ENCODE results near the gene LRRC75A. TPM values are rescaled to one million over a fixed set of nuclear protein-coding genes. Genes with fewer than 3 reads are reported as not detected.

Gene LRRC75A
- total and polyA plus RNA-seq, 11 donors = 0.37 to 2.5 (median 0.85) TPM

- no peak overlapping the region for H3K4me3 ChIP-seq
- H3K9me3 ChIP-seq = no peaks in the 10 kb centered on the region
- ATAC-seq (no peak), DNase-seq (no peak)
- 85 to 90% (median 90%) methylated on average over 11 of the region's 11 CpGs for WGBS, 4 donors
- peaks cover 0 to 49% (median 16%) of the 10 kb centered on the region in 9 donors for H3K36me3 ChIP-seq
- H3K4me1 ChIP-seq = peaks cover 0 to 19% (median 9%) of the 10 kb centered on the region in 12 donors
- intact Hi-C loops (cut with DNase I) = loop anchor here in 1 of 10 donors (10.0 kb wide), 1 partner anchor 64 kb away; the partner anchor contains the start of gene UBB
- H3K27me3 ChIP-seq = no peaks in the 10 kb centered on the region
- no peak overlapping the region for H3K27ac ChIP-seq
- TF ChIP-seq, protein P1, sequence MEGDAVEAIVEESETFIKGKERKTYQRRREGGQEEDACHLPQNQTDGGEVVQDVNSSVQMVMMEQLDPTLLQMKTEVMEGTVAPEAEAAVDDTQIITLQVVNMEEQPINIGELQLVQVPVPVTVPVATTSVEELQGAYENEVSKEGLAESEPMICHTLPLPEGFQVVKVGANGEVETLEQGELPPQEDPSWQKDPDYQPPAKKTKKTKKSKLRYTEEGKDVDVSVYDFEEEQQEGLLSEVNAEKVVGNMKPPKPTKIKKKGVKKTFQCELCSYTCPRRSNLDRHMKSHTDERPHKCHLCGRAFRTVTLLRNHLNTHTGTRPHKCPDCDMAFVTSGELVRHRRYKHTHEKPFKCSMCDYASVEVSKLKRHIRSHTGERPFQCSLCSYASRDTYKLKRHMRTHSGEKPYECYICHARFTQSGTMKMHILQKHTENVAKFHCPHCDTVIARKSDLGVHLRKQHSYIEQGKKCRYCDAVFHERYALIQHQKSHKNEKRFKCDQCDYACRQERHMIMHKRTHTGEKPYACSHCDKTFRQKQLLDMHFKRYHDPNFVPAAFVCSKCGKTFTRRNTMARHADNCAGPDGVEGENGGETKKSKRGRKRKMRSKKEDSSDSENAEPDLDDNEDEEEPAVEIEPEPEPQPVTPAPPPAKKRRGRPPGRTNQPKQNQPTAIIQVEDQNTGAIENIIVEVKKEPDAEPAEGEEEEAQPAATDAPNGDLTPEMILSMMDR (IDR thresholded peaks at IDR 0.05) = no peak
These were observed 42.8 kb downstream of the LRRC75A start for GRCh38 chr17:16449121-16449570.

GRCh38 chr17:16448490-16448889 is 43.5 kb downstream of the LRRC75A start:
- Histone ChIP-seq H3K27ac (no peak overlapping the region), H3K9me3 (no peaks in the 10 kb centered on the region), H3K4me1 (peaks cover 0 to 25% (median 9%) of the 10 kb centered on the region in 12 donors), H3K27me3 (no peaks in the 10 kb centered on the region), H3K4me3 (no peak overlapping the region), H3K36me3 (peaks cover 0 to 56% (median 22%) of the 10 kb centered on the region in 9 donors)
- DNase-seq (no peak), ATAC-seq (no peak)
- TF ChIP-seq, protein P1 (IDR thresholded peaks at IDR 0.05) = no peak
- TF ChIP-seq POLR2A (IDR thresholded peaks at IDR 0.05) = no peak
- intact Hi-C loops (cut with DNase I) = loop anchor here in 1 of 10 donors (10.0 kb wide), 1 partner anchor 64 kb away; the partner anchor contains the start of gene UBB
- 82 to 89% (median 85%) methylated on average over 6 of the region's 6 CpGs for WGBS, 4 donors

GRCh38 chr17:16447676-16448075 is 44.3 kb downstream of the LRRC75A start:
- intact Hi-C loops (cut with DNase I) = loop anchor here in 1 of 10 donors (10.0 kb wide), 1 partner anchor 63 kb away; the partner anchor contains the start of gene UBB
- no peaks in the 10 kb centered on the region for H3K9me3 ChIP-seq
- H3K4me1 ChIP-seq = peaks cover 0 to 30% (median 9%) of the 10 kb centered on the region in 12 donors
- H3K4me3 ChIP-seq = no peak overlapping the region
- WGBS, 4 donors = 82 to 86% (median 84%) methylated on average over 4 to 8 of the region's 8 CpGs
- no peak overlapping the region for H3K27ac ChIP-seq
- peaks cover 0 to 64% (median 30%) of the 10 kb centered on the region in 9 donors for H3K36me3 ChIP-seq
- H3K27me3 ChIP-seq = no peaks in the 10 kb centered on the region
- TF ChIP-seq, protein P1 (IDR thresholded peaks at IDR 0.05) = no peak
- no peak for TF ChIP-seq POLR2A (IDR thresholded peaks at IDR 0.05)
- no peak for ATAC-seq
- no peak for DNase-seq

DNA sequence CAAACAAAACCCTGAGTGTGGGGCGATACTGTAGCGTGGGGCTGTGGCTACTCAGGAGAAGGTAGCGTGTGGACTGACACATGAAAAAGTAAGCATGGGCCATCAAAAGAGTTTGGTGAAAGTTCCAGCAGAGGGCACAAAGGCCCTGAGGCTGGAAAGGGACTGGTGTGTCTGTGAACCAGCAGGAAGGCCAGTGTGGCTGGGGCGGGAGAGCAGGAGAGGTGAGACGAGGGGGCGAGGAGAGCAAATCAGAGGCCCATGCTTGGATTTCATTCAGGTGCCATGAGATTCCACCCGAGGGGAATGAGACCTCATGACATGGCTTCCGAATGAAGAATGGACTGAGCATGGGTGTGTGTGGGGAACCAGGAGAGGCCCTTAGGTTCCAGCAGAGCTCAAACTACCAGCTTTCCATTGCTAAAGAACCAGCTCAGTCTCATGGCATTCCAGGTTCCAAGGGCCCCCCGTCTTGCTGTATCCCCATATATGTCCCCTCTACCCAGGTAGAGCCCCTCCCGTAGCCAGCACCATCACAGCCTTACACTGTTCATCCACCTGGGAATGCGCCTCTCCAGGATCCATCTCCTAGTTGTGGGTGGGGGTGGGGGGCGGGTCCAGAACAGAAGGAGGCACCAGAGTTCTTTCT is 45.5 kb downstream of the LRRC75A start:
- H3K27ac ChIP-seq = peak overlapping the region in 1 of 12 donors; percentile 73
- ATAC-seq (no peak), DNase-seq (no peak)
- H3K27me3 ChIP-seq = no peaks in the 10 kb centered on the region
- 86 to 93% (median 92%) methylated on average over 11 to 12 of the region's 12 CpGs for WGBS, 4 donors
- H3K9me3 ChIP-seq = no peaks in the 10 kb centered on the region
- intact Hi-C loops (cut with DNase I) = loop anchor here in 1 of 10 donors (10.0 kb wide), 1 partner anchor 62 kb away; the partner anchor contains the start of gene UBB
- TF ChIP-seq POLR2A (IDR thresholded peaks at IDR 0.05) = no peak
- TF ChIP-seq, protein P1 (IDR thresholded peaks at IDR 0.05) = no peak
- peaks cover 0 to 41% (median 14%) of the 10 kb centered on the region in 12 donors for H3K4me1 ChIP-seq
- no peak overlapping the region for H3K4me3 ChIP-seq
- peaks cover 0 to 76% (median 43%) of the 10 kb centered on the region in 9 donors for H3K36me3 ChIP-seq

Data from heart left ventricle (tissue), 16 donors.